Osteoblast (primary cell): ENCODE measurements around the gene RPS5. TPM values are rescaled to one million over a fixed set of nuclear protein-coding genes. Genes with fewer than 3 reads are reported as not detected.

Source experiments
- DNase-seq: peaks from one replicate; pipeline ENCODE4 v3.0.0; 2011; ENCODE audit warnings: low spot score, mixed read lengths; ENCODE audit not compliant: insufficient read length; ENCODE audit errors: missing footprints
- H2AFZ ChIP-seq: 2 replicates; pipeline ENCODE4 v1.6.0; 2011; ENCODE audit warnings: mild to moderate bottlenecking, low read length
- H3K27ac ChIP-seq: 2 replicates; pipeline ENCODE4 v1.5.1; 2011; ENCODE audit warnings: mild to moderate bottlenecking, low read depth, low read length, moderate library complexity
- H3K27me3 ChIP-seq: 2 replicates; pipeline ENCODE4 v1.6.0; 2012; ENCODE audit warnings: mild to moderate bottlenecking, control low read depth, inconsistent platforms, low read length, moderate library complexity; ENCODE audit not compliant: insufficient read depth
- H3K36me3 ChIP-seq: 2 replicates; pipeline ENCODE4 v1.5.1; 2011; ENCODE audit warnings: mild to moderate bottlenecking, low read length, control low read depth, moderate library complexity; ENCODE audit not compliant: insufficient read depth
- H3K4me1 ChIP-seq: 2 replicates; pipeline ENCODE4 v1.5.1; 2011; ENCODE audit warnings: mild to moderate bottlenecking, low read length, control low read depth, moderate library complexity; ENCODE audit not compliant: insufficient read depth
- H3K4me2 ChIP-seq: 2 replicates; pipeline ENCODE4 v1.6.0; 2011; ENCODE audit warnings: mild to moderate bottlenecking, low read length; ENCODE audit not compliant: insufficient read depth
- H3K4me3 ChIP-seq: fragments of 200-600 bp; sonication (generic); 3 replicates; pipeline ENCODE4 v1.5.1; 2012; ENCODE audit warnings: mild to moderate bottlenecking, low read length, inconsistent platforms; ENCODE audit not compliant: insufficient read depth
- H3K79me2 ChIP-seq: 2 replicates; pipeline ENCODE4 v1.6.0; 2012; ENCODE audit warnings: mild to moderate bottlenecking, low read length, control low read depth, inconsistent platforms; ENCODE audit not compliant: insufficient read depth
- H3K9me3 ChIP-seq: 2 replicates; pipeline ENCODE4 v1.5.1; 2011; ENCODE audit warnings: low read depth, low read length, control low read depth
- H4K20me1 ChIP-seq: 2 replicates; pipeline ENCODE4 v1.6.0; 2012; ENCODE audit warnings: mild to moderate bottlenecking, low read length, control low read depth; ENCODE audit not compliant: insufficient read depth
- CTCF ChIP-seq: IDR thresholded peaks from 2 replicates; pipeline ENCODE4 v1.5.1; 2011; ENCODE audit warnings: mild to moderate bottlenecking, low read depth, low read length, moderate library complexity; ENCODE audit errors: extremely low read depth
- total RNA-seq: library from RNA; depleted of rRNA; stranded (reverse); fragments of >200 nt; gene quantifications from 2 replicates; pipeline ENCODE4 v1.2.3, GENCODE V29; 2012

Gene RPS5
- total RNA-seq, 1 donor = 1,166 TPM

DNA sequence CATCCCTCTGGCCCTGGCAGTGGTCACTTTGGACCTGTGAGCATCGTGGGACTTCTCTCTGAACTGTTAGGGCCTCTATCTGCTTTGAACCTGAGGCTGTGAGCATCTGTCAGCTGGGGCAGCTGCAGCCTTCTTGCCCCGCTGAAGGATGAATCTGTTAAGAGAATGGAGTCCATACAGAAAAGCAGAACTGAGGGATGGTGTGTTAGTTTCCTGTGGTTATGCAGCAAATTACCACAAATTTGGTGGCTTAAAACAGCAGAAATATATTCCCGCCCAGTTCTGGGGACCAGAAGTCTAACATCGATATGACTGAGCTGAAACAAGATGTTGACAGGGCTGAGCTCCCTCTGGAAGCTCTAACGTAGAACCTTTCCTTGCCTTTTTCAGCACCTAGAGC lies 22.9 kb upstream of the RPS5 start:
- Histone ChIP-seq H3K36me3 (no peaks in the 10 kb centered on the region), H3K27ac (no peak overlapping the region), H4K20me1 (no peaks in the 10 kb centered on the region), H3K9me3 (no peaks in the 10 kb centered on the region), H2AFZ (no peak overlapping the region), H3K27me3 (no peaks in the 10 kb centered on the region), H3K79me2 (no peaks in the 10 kb centered on the region), H3K4me1 (peaks cover 8% of the 10 kb centered on the region), H3K4me2 (no peak overlapping the region), H3K4me3 (no peak overlapping the region)
- peak; percentile 41 for DNase-seq
- TF ChIP-seq CTCF = no peak

- H3K4me2 ChIP-seq = no peak overlapping the region
- no peak overlapping the region for H2AFZ ChIP-seq
- H3K4me3 ChIP-seq = no peak overlapping the region
- no peaks in the 10 kb centered on the region for H4K20me1 ChIP-seq
- H3K4me1 ChIP-seq = peaks cover 3% of the 10 kb centered on the region
- no peaks in the 10 kb centered on the region for H3K9me3 ChIP-seq
- H3K79me2 ChIP-seq = no peaks in the 10 kb centered on the region
- no peaks in the 10 kb centered on the region for H3K27me3 ChIP-seq
- H3K27ac ChIP-seq = no peak overlapping the region
- DNase-seq = peak; percentile 75
- H3K36me3 ChIP-seq = no peaks in the 10 kb centered on the region
- no peak for TF ChIP-seq CTCF
These were observed 20.3 kb upstream of the RPS5 start for GRCh38 chr19:58366585-58367430.

- H3K4me1 ChIP-seq = no peaks in the 10 kb centered on the region
- H3K4me3 ChIP-seq = no peak overlapping the region
- H2AFZ ChIP-seq = no peak overlapping the region
- H3K9me3 ChIP-seq = no peaks in the 10 kb centered on the region
- H3K79me2 ChIP-seq = no peaks in the 10 kb centered on the region
- H3K27ac ChIP-seq = no peak overlapping the region
- DNase-seq = peak; percentile 52
- H3K4me2 ChIP-seq = no peak overlapping the region
- H4K20me1 ChIP-seq = no peaks in the 10 kb centered on the region
- no peaks in the 10 kb centered on the region for H3K27me3 ChIP-seq
- no peaks in the 10 kb centered on the region for H3K36me3 ChIP-seq
- no peak for TF ChIP-seq CTCF
These were observed 19.2 kb upstream of the RPS5 start for GRCh38 chr19:58367698-58368454.
